HepG2 (cell line): Measurements from ENCODE around the gene CTDNEP1. TPM values are rescaled to one million over a fixed set of nuclear protein-coding genes. Genes with fewer than 3 reads are reported as not detected.
A peak's percentile ranks its signal among the peaks of the same experiment; 100 is the strongest.

ENCODE experiments used
- FLYWCH1 ChIP-seq: sonication (generic); formaldehyde crosslinking; IDR thresholded peaks from 2 replicates; pipeline ENCODE4 v1.8.1; 2023; ENCODE audit warnings: mild to moderate bottlenecking, missing genetic modification reagents
- HNF1B ChIP-seq: sonication (generic); formaldehyde crosslinking; IDR thresholded peaks from 2 replicates; pipeline ENCODE4 v1.5.1; 2020; ENCODE audit warnings: mild to moderate bottlenecking, moderate library complexity, missing genetic modification reagents
- KLF11 ChIP-seq: IDR thresholded peaks from 2 replicates; pipeline ENCODE4 v1.6.1; 2016; ENCODE audit warnings: missing compliant biosample characterization
- NFAT5 ChIP-seq: sonication (generic); formaldehyde crosslinking; IDR thresholded peaks from 2 replicates; pipeline ENCODE4 v1.4.0; 2020; ENCODE audit warnings: missing genetic modification reagents
- NFRKB ChIP-seq: fragments of 450-650 bp; IDR thresholded peaks from 2 replicates; pipeline ENCODE4 v1.6.1; 2017
- NR2F2 ChIP-seq: IDR thresholded peaks from 2 replicates; pipeline ENCODE4 v1.6.1; 2012; ENCODE audit warnings: low read depth, inconsistent platforms, borderline replicate concordance
- PATZ1 ChIP-seq: sonication (generic); formaldehyde crosslinking; IDR thresholded peaks from 2 replicates; pipeline ENCODE4 v1.4.0; 2020; ENCODE audit warnings: missing genetic modification reagents
- PAWR ChIP-seq: sonication (generic); formaldehyde crosslinking; IDR thresholded peaks from 2 replicates; pipeline ENCODE4 v1.4.0; 2020; ENCODE audit warnings: missing genetic modification reagents, mild to moderate bottlenecking, borderline replicate concordance
- POLR2AphosphoS5 ChIP-seq: IDR thresholded peaks from 2 replicates; pipeline ENCODE4 v1.6.1; 2012; ENCODE audit warnings: low read depth, low read length
- ZNF124 ChIP-seq: sonication (generic); formaldehyde crosslinking; IDR thresholded peaks from 2 replicates; pipeline ENCODE4 v1.4.0; 2020; ENCODE audit warnings: missing genetic modification reagents
- ZNF136 ChIP-seq: sonication (generic); formaldehyde crosslinking; IDR thresholded peaks from 2 replicates; pipeline ENCODE4 v1.8.1; 2022; ENCODE audit warnings: low read depth, mild to moderate bottlenecking, moderate library complexity, missing genetic modification reagents
- ZNF484 ChIP-seq: sonication (generic); formaldehyde crosslinking; IDR thresholded peaks from 2 replicates; pipeline ENCODE4 v1.5.1; 2020; ENCODE audit warnings: mild to moderate bottlenecking, low read depth, missing genetic modification reagents, borderline replicate concordance
- ZNF747 ChIP-seq: sonication (generic); formaldehyde crosslinking; IDR thresholded peaks from 2 replicates; pipeline ENCODE4 v1.8.1; 2023; ENCODE audit warnings: missing genetic modification reagents, mild to moderate bottlenecking, borderline replicate concordance
- ZNF749 ChIP-seq: sonication (generic); formaldehyde crosslinking; IDR thresholded peaks from 2 replicates; pipeline ENCODE4 v1.8.0; 2022; ENCODE audit warnings: mild to moderate bottlenecking, missing genetic modification reagents, moderate library complexity, borderline replicate concordance
- polyA plus RNA-seq, 8 experiments: library from polyadenylated mRNA; depleted of rRNA in 3 of 8; stranded (reverse) in 7 of 8; unstranded in 1 of 8; fragments of >200 nt; fragmentation: Illumina TruSeq in 4 of 8; extraction: Trizol in 4 of 8; gene quantifications; 2 replicates each; pipeline versions ENCODE4 v1.2.1 to v1.2.3, GENCODE V29; 2011 to 2016; ENCODE audit warnings: low read depth in 4 of 8, missing spikeins in 1 of 8, mixed read lengths in 1 of 8; ENCODE audit not compliant: insufficient read depth in 1 of 8
- total RNA-seq, 5 experiments: library from RNA; depleted of rRNA; stranded (reverse); fragments of >200 nt; fragmentation: Illumina TruSeq; extraction: Trizol; gene quantifications; 2 replicates each; pipeline ENCODE4 v1.2.3, GENCODE V29; 2016; ENCODE audit warnings: low read depth in 1 of 5
- TF ChIP-seq, protein P1 (sequence below): sonication (generic); formaldehyde crosslinking; IDR thresholded peaks from 2 replicates; pipeline ENCODE4 v1.9.0; 2022; ENCODE audit warnings: low read depth, missing genetic modification reagents
- TF ChIP-seq, protein P2 (sequence below): sonication (generic); formaldehyde crosslinking; conservative IDR thresholded peaks from 2 replicates; pipeline ENCODE4 v1.4.0; 2020; ENCODE audit warnings: missing genetic modification reagents

Gene CTDNEP1
- total and polyA plus RNA-seq, 2 of the 13 experiments (the other 11 are each of a cell fraction or from before 2014, with no cell fraction given), result 19.8 to 118 TPM

- TF ChIP-seq HNF1B (CRISPR knock-in tag) (0 out of 2 replicates have a peak, but pooled peaks have one; percentile 11), POLR2AphosphoS5 (peak; percentile 78), ZNF124 (CRISPR knock-in tag) (no peak; the same call in 1 of the 2 replicates), PATZ1 (CRISPR knock-in tag) (no peak; the same call in 1 of the 2 replicates), KLF11 (no peak), NFRKB (no peak), PAWR (CRISPR knock-in tag) (no peak), FLYWCH1 (CRISPR knock-in tag) (peak; percentile 14; the same call in 1 of the 2 replicates), ZNF136 (0 out of 2 replicates have a peak, but pooled peaks have one; percentile 72), NFAT5 (CRISPR knock-in tag) (peak; percentile 64; the same call in 1 of the 2 replicates), ZNF747 (CRISPR knock-in tag) (no peak), NR2F2 (peak; percentile 5; the same call in 1 of the 2 replicates), ZNF749 (CRISPR knock-in tag) (0 out of 2 replicates have a peak, but pooled peaks have one; percentile 22), ZNF484 (no peak; the same call in 1 of the 2 replicates)
- TF ChIP-seq, protein P1, sequence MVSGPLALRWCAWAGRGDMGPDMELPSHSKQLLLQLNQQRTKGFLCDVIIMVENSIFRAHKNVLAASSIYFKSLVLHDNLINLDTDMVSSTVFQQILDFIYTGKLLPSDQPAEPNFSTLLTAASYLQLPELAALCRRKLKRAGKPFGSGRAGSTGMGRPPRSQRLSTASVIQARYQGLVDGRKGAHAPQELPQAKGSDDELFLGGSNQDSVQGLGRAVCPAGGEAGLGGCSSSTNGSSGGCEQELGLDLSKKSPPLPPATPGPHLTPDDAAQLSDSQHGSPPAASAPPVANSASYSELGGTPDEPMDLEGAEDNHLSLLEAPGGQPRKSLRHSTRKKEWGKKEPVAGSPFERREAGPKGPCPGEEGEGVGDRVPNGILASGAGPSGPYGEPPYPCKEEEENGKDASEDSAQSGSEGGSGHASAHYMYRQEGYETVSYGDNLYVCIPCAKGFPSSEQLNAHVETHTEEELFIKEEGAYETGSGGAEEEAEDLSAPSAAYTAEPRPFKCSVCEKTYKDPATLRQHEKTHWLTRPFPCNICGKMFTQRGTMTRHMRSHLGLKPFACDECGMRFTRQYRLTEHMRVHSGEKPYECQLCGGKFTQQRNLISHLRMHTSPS, result peak; percentile 40; the same call in 1 of the 2 replicates
- TF ChIP-seq, protein P2, sequence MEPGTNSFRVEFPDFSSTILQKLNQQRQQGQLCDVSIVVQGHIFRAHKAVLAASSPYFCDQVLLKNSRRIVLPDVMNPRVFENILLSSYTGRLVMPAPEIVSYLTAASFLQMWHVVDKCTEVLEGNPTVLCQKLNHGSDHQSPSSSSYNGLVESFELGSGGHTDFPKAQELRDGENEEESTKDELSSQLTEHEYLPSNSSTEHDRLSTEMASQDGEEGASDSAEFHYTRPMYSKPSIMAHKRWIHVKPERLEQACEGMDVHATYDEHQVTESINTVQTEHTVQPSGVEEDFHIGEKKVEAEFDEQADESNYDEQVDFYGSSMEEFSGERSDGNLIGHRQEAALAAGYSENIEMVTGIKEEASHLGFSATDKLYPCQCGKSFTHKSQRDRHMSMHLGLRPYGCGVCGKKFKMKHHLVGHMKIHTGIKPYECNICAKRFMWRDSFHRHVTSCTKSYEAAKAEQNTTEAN (CRISPR knock-in tag), result no peak
Observed at GRCh38 chr17:7219812-7220592, 31.5 kb downstream of the CTDNEP1 start, which contains the start of the genes ACADVL and DLG4 (continued).
